ENCODE measurements around the gene ELF1.

- no peak for TF ChIP-seq POLR2AphosphoS5 (IDR thresholded peaks at IDR 0.05; ENCODE audit: low read depth, low read length)
- no peak for TF ChIP-seq REST (IDR thresholded peaks at IDR 0.05; ENCODE audit: insufficient read depth in 1 of 2, low read depth in 2 of 2, low read length in 2 of 2)
- no peak for TF ChIP-seq TAF1 (IDR thresholded peaks at IDR 0.05; ENCODE audit: borderline replicate concordance, insufficient read depth, low read length)
- TF ChIP-seq SIN3A (IDR thresholded peaks at IDR 0.05; ENCODE audit: borderline replicate concordance, insufficient read depth, low read length): no peak
Observed at GRCh38 chr13:41025518-41025917, 6.4 kb upstream of the ELF1 start.
